DMS 273 treated with DMSO at 0.1 percent for 48 hours (cell line): ENCODE data around the gene RYR2.
"Not testable (repeated sequence)": the region's sequence is repeated elsewhere in the genome, so short reads cannot be mapped to it uniquely, and the experiment has no call there.

Source experiments
- DNase-seq: peaks from one replicate; lab custom pipeline; 2025; lab: John Stamatoyannopoulos, UW

The RYR2 gene

DNA sequence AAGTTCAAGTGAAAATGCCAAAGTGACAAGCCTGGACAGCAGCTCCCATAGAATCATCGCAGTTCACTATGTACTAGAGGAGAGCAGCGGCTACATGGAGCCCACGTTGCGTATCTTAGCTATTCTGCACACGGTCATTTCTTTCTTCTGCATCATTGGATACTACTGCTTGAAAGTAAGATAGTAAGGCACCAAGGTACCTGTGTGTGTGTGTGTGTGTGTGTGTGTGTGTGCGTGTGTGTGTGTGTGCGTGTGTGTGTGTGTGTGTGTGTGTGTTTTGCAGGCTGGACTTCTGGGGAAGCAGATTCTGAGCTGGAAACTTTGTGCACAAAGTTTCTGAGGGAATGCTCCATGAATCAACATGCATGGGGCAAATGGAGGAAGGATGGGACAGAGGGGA is 750.2 kb downstream of the RYR2 start:
- DNase-seq, result no peak

- no peak for DNase-seq
Measured at GRCh38 chr1:237792726-237793125, 750.7 kb downstream of the RYR2 start.

- DNase-seq, result no peak
Measured at GRCh38 chr1:237794071-237794470, 752.1 kb downstream of the RYR2 start.

DNA sequence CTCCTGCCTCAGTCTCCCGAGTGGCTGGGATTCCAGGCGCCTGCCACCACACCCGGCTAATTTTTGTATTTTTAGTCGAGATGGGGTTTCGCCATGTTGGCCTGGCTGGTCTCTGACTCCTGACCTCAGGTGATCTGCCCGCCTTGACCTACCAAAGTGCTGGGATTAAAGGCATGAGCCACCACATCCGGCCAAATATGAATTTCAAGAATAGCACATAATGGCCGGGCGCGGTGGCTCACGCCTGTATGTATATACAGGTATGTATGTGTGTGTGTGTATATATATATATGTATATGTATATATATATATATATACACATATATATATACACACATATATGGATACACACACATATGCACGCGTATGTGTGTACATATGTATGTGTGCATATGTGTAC is 753.6 kb downstream of the RYR2 start:
- no peak for DNase-seq

DNA sequence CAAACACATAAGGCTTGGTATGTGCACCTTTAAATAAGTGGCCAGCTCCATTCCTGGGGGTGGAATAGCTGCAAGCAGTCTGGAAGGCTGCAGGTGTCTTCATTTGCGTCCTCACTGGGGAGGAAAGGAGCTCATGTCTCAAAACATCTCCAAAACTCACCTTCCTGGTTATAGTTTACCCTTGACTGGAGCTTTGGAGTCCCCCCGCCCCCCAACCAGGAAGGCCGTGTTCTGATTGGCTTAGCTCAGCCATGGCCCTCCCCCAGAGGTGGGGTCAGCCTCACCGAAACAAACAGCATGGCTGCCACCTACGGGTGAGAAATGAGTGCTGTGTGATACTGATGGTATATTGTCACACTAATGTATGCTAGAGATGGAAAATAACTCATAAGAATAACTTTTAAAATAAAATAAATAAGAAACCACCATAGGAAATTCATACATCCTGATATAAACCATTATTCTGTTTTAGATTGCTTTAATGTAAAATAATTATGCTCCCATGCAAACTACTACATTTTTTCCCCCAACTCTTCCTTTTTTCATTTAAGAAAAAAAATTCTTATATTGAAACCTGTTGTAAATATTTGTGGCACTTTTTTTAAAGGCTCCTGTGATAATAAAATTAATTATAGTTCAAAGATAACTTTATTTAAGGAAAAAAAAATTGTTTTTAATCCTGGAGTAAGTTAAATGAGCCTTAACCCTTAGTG is 757.9 kb downstream of the RYR2 start:
- peak; percentile 16 for DNase-seq

GRCh38 chr1:237804516-237804915 is 762.5 kb downstream of the RYR2 start:
- no peak for DNase-seq

DNA sequence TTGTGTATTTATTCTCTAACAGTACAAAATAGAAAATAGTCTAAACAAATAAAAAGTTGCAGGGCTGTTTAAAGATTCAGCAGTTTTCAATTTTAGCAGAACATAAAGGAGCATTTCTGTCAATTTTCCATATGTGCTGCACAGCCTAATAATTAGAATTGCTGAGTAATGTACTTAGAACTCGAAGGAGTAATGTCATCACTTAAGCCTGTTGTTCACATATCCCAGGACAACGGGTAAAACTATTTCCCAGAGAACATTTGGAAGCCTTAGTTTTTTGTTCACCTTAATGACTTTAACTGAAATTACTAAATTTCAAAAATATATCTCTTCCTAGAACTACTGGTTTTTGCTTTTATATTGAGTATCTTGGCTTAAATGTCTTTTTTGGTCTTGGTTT is 767.1 kb downstream of the RYR2 start:
- DNase-seq, result no peak

DNA sequence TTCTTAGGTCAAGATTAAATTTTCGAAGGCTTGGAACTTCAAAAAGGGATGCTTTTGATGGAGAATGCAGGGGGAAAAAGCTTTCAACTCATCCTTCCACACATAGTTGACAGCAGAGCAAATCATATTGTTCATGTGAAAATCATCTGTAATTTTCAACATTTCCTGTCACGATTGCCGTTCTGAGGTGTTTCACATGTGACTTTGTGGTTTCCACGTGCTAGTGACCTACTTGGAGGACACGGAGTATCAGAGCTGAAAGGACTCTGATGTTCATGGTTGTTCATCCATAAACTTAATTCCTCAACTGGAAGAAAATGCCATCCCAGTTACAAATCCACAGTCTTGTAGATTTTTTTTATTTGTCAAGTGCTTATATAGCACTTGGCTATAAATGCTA is 769.6 kb downstream of the RYR2 start:
- no peak for DNase-seq

GRCh38 chr1:237812061-237812460 is 770.1 kb downstream of the RYR2 start:
- DNase-seq, result no peak

GRCh38 chr1:237814319-237814924 is 772.4 kb downstream of the RYR2 start:
- peak; percentile 1 for DNase-seq

DNA sequence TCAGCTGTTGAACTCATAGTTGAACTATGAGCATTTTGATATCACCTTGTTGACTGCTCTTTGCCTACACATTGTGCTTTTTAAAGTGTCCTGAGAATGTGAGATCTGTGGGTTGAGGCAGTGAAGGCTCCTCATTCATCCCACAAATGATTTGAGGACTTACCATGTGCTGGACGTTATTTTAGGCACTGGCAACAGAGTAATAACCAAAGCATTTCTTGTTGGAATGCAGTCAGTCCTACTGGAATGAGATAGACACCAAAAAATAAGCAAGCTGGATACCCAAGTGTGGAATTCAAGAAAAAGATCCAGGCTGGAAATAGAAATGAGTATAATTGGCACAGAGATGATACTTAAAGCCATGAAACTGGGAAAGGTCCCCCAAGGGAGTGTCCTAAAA is 775.3 kb downstream of the RYR2 start:
- no peak for DNase-seq

- DNase-seq, result not testable (repeated sequence)
Measured at GRCh38 chr1:237820634-237821033, 778.6 kb downstream of the RYR2 start.

GRCh38 chr1:237832858-237833257 is 790.9 kb downstream of the RYR2 start:
- no peak for DNase-seq

DNA sequence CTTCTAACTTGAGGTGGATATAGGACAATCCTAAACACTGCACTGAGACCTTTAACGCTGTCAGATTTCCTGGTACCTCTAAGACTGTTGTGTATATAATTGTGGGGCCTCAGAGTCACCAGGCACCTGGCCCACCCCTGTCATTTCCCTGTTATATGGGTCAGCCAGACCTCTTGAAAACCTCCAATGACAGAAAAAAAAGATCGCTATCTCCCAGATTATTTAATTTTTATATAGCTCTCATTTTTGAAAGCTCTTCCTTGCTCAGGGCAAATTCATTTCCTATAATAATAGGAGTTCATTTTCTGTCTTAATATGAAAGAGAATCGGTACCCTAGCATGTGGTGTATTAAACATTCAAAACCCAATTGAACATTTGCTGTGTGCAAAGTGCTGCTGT is 792.1 kb downstream of the RYR2 start:
- no peak for DNase-seq

GRCh38 chr1:237834461-237834860 is 792.5 kb downstream of the RYR2 start:
- DNase-seq, result no peak

DNA sequence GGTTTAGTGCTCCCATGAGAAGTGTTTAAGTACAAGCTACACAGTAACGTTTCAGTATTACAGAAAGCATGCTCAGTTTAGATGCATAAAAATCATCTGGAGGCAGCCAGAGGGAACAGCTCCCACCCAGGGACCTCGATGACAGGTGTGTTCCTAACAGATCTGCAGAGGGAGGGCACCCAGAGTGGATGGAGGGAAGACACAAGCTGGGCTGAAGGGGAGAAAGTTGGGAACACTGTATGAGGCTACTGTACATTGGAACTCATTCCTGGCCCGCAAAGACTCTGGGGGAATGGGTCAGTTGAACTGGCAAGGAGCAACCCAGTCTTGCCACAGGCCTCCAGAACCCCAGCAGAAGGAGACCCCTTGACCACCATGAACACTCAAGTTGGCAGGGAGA is 796.3 kb downstream of the RYR2 start:
- no peak for DNase-seq

DNA sequence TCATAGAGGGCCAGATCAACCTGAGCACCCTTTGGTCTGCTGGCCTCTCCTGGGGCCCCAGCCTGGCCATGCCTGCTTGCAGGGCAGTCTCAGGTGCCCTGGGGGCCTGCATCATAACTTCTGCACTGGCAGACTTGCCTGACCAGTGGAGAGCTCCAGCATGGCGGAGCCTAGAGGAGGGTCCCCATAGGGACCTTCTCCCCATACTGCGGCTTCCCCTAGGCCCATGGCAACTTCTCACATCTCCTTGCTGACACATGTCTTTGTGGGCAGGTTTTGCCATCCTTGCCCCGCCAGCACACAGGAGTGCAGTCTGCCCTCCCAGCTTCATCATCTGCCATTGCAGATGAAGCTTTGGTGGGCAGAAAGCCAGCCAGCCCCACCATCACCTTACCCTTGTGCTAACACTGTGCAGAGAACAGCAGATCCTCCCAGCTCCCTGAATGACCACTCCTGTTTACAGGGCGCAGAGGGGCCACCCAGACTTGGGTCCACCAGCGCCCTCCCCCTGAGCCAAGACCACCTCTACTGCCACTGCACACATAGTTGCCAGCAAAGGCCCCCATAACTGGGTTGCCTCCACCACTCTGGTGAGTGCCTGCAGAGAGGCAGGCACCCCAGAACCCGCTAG is 797.0 kb downstream of the RYR2 start:
- no peak for DNase-seq

DNA sequence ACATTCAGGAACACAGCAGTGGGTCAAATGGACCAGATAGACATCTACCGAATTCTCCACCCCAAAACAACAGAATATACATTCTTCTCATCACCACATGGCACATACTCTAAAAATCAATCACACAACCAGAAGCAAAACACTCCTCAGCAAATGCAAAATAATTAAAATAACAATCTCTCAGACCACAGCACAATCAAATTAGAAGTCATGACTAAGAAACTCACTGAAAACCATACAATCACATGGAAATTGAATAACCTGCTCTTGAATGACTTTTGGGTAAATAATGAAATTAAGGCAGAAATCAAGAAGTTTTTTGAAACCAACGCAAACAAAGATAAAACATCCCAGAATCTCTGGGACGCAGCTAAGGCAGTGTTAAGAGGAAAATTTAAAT is 799.5 kb downstream of the RYR2 start:
- DNase-seq, result no peak

GRCh38 chr1:237843516-237843915 is 801.5 kb downstream of the RYR2 start:
- DNase-seq, result not testable (repeated sequence)

- peak; percentile 63 for DNase-seq
Measured at GRCh38 chr1:237851210-237851845, 809.3 kb downstream of the RYR2 start.

DNA sequence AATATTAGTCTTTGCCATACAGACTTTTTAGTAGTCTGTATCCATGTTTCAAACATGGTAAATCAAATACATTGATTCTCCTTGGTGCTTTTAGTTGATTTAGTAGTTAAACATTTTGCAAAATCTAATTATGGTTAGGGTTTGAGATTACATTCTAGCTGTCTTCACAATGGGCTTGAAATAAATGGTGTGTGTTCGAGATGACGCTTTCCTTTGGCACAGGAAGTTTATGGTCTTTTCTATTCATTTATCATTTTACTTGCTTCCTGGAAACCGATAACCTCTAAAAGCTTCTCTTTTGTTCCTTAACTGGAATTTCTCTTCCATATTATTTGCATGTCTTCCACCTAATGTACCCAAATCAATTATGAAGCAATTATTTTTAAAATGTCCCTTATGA is 810.4 kb downstream of the RYR2 start:
- DNase-seq, result no peak

GRCh38 chr1:237857455-237857854 is 815.5 kb downstream of the RYR2 start:
- DNase-seq, result no peak

- DNase-seq, result no peak
Measured at GRCh38 chr1:237858992-237859391, 817.0 kb downstream of the RYR2 start.
